K562 (cell line): ENCODE results near the gene UNC5B. TPM values are rescaled to one million over a fixed set of nuclear protein-coding genes. Genes with fewer than 3 reads are reported as not detected.

ENCODE experiments used
- ATAC-seq: fragments of 200-7000 bp; cut with Tn5 transposase; 3 replicates; pipeline ENCODE4 v1.9.1; 2020; ENCODE audit warnings: moderate library complexity
- BruUV-seq: library from RNA; stranded (reverse); fragments of 400-500 nt; replicated peaks from 2 replicates; lab custom pipeline; 2021; lab: Mats Ljungman, UMichigan
- CTCF ChIA-PET: fragments of 300-600 bp; formaldehyde crosslinking; extraction: SDS; loops from one replicate; lab custom pipeline; 2021; ENCODE audit warnings: low intra/inter-chr PET ratio; lab: Yijun Ruan, JAX
- POLR2A ChIA-PET: fragments of 300-600, 350-650 bp; sonication (Branson Sonifier 250); formaldehyde crosslinking; extraction: SDS; loops from one replicate; lab custom pipeline; 2021; ENCODE audit warnings: antibody characterized with exemption, inconsistent platforms; lab: Yijun Ruan, JAX
- DNase-seq, 4 experiments: peaks; one replicate each; pipeline versions ENCODE4 v3.0.0 to v3.0.0-alpha.2; 2011 to 2018; ENCODE audit warnings: low spot score in 3 of 4, mixed read lengths in 3 of 4; ENCODE audit errors: extremely low read depth in 1 of 4
- FAIRE-seq: peaks from 2 replicates; lab custom pipeline; 2011; peaks lifted over from hg19 to GRCh38; lab: Jason Lieb, UNC
- H2AFZ ChIP-seq: 2 replicates; pipeline ENCODE4 v1.6.0; 2011; ENCODE audit warnings: low read depth, low read length, control low read depth, inconsistent platforms
- H3K27ac ChIP-seq: fragments of 200-600 bp; 3 replicates; pipeline ENCODE4 v1.8.0; 2011; ENCODE audit warnings: low read depth, mild to moderate bottlenecking, control low read depth, inconsistent platforms, low read length, moderate library complexity, mixed read lengths; ENCODE audit errors: extremely low read depth
- H3K27me3 ChIP-seq, 2 experiments: fragments of 300-600 bp in 1 of 2; 2 replicates in 1 of 2; 3 replicates in 1 of 2; pipeline versions ENCODE4 v1.6.0 to v1.8.0; 2011; ENCODE audit warnings: inconsistent platforms in 2 of 2, low read length in 2 of 2, mild to moderate bottlenecking in 1 of 2, mixed read lengths in 1 of 2, moderate library complexity in 1 of 2; ENCODE audit not compliant: control insufficient read depth in 2 of 2, insufficient read depth in 2 of 2
- H3K36me3 ChIP-seq: fragments of 300-600 bp; 3 replicates; pipeline ENCODE4 v1.8.0; 2011; ENCODE audit warnings: mild to moderate bottlenecking, low read length, inconsistent platforms; ENCODE audit not compliant: control insufficient read depth, insufficient read depth
- H3K4me1 ChIP-seq, 2 experiments: fragments of 200-600 bp in 1 of 2; replicated peaks in 1 of 2; 2 replicates in 1 of 2; 3 replicates in 1 of 2; pipeline versions ENCODE4 v1.5.1 to v1.8.0; 2011; ENCODE audit warnings: inconsistent platforms in 2 of 2, low read length in 2 of 2, mild to moderate bottlenecking in 1 of 2, mixed read lengths in 1 of 2, moderate library complexity in 1 of 2; ENCODE audit not compliant: control insufficient read depth in 2 of 2, insufficient read depth in 2 of 2
- H3K4me2 ChIP-seq: 2 replicates; pipeline ENCODE4 v1.6.1; 2011; ENCODE audit warnings: low read length, control low read depth, inconsistent platforms, mixed read lengths; ENCODE audit not compliant: insufficient read depth
- H3K4me3 ChIP-seq: fragments of 200-600 bp; sonication (generic), shearing (Covaris generic); 2 replicates; pipeline ENCODE4 v1.5.1; 2016; ENCODE audit warnings: control low read depth, inconsistent platforms
- H3K79me2 ChIP-seq: fragments of 200-600 bp; 3 replicates; pipeline ENCODE4 v1.8.0; 2011; ENCODE audit warnings: low read length, inconsistent platforms; ENCODE audit not compliant: control insufficient read depth, insufficient read depth
- H3K9ac ChIP-seq, 2 experiments: 2 replicates each; pipeline versions ENCODE4 v1.6.0 to v1.6.1; 2011; ENCODE audit warnings: low read depth in 2 of 2, low read length in 2 of 2, control low read depth in 1 of 2, inconsistent platforms in 1 of 2, mild to moderate bottlenecking in 1 of 2, mixed read lengths in 1 of 2; ENCODE audit not compliant: insufficient read depth in 1 of 2
- H3K9me1 ChIP-seq: one replicate; pipeline ENCODE4 v1.6.0; 2011; ENCODE audit warnings: inconsistent platforms, mild to moderate bottlenecking, low read length, moderate library complexity; ENCODE audit not compliant: control insufficient read depth, insufficient read depth
- H3K9me3 ChIP-seq: replicated peaks from 2 replicates; pipeline ENCODE4 v1.5.1; 2011; ENCODE audit warnings: low read depth, low read length, inconsistent platforms; ENCODE audit not compliant: control insufficient read depth, insufficient read depth
- H4K20me1 ChIP-seq: replicated peaks from 2 replicates; pipeline ENCODE4 v1.6.1; 2011; ENCODE audit warnings: low read length, inconsistent platforms, mixed read lengths; ENCODE audit not compliant: control insufficient read depth, insufficient read depth
- ADNP ChIP-seq: fragments of 200-800 bp; sonication (Bioruptor generic); IDR thresholded peaks from 2 replicates; pipeline ENCODE4 v1.6.1; 2016; ENCODE audit warnings: missing genetic modification characterization, missing compliant biosample characterization
- BCOR ChIP-seq: fragments of 450-650 bp; IDR thresholded peaks from 2 replicates; pipeline ENCODE4 v1.6.1; 2016
- BDP1 ChIP-seq: IDR thresholded peaks from 3 replicates; pipeline ENCODE4 v1.6.1; 2011; ENCODE audit not compliant: insufficient read length, insufficient read depth
- CHD4 ChIP-seq: fragments of 200-600 bp; sonication (generic); IDR thresholded peaks from 3 replicates; pipeline ENCODE4 v1.6.1; 2012; ENCODE audit warnings: low read depth, mild to moderate bottlenecking, mixed read lengths, low read length, inconsistent platforms; ENCODE audit not compliant: insufficient read depth, insufficient replicate concordance, poor library complexity, severe bottlenecking
- HDAC2 ChIP-seq: fragments of 450-650 bp; IDR thresholded peaks from 2 replicates; pipeline ENCODE4 v1.6.1; 2016; ENCODE audit warnings: mild to moderate bottlenecking
- KDM1A ChIP-seq, 2 experiments: fragments of 450-650 bp; IDR thresholded peaks; 2 replicates each; pipeline ENCODE4 v1.6.1; 2016; ENCODE audit warnings: mild to moderate bottlenecking in 2 of 2
- NEUROD1 ChIP-seq: fragments of 150-350 bp; IDR thresholded peaks from 2 replicates; pipeline ENCODE4 v1.6.1; 2014; ENCODE audit warnings: borderline replicate concordance, low read length, low read depth; ENCODE audit not compliant: partially characterized antibody
- NR2C2 ChIP-seq, 2 experiments: fragments of 200-800 bp in 1 of 2; sonication (Bioruptor generic) in 1 of 2; sonication (generic) in 1 of 2; formaldehyde crosslinking in 1 of 2; IDR thresholded peaks; 2 replicates each; pipeline versions ENCODE4 v1.6.1 to v1.8.0; 2016 to 2022; ENCODE audit warnings: mild to moderate bottlenecking in 1 of 2, missing compliant biosample characterization in 1 of 2, missing genetic modification characterization in 1 of 2, missing genetic modification reagents in 1 of 2
- PKNOX1 ChIP-seq: fragments of 450-650 bp; IDR thresholded peaks from 2 replicates; pipeline ENCODE4 v1.6.1; 2016
- RBM25 ChIP-seq: fragments of 200-400 bp; formaldehyde crosslinking; IDR thresholded peaks from 2 replicates; pipeline ENCODE4 v1.6.1; 2018; ENCODE audit warnings: low read length, low read depth, moderate library complexity; ENCODE audit not compliant: severe bottlenecking
- RCOR1 ChIP-seq, 2 experiments: IDR thresholded peaks; 2 replicates each; pipeline ENCODE4 v1.6.1; 2012; ENCODE audit warnings: low read depth in 2 of 2, low read length in 2 of 2, borderline replicate concordance in 1 of 2, improper control_type of control experiment in 1 of 2
- SFPQ ChIP-seq: fragments of 200-400 bp; formaldehyde crosslinking; IDR thresholded peaks from 2 replicates; pipeline ENCODE4 v1.6.1; 2017; ENCODE audit warnings: mild to moderate bottlenecking, low read depth, low read length, moderate library complexity
- SIN3B ChIP-seq: fragments of 450-650 bp; IDR thresholded peaks from 2 replicates; pipeline ENCODE4 v1.6.1; 2017; ENCODE audit warnings: low read depth, mild to moderate bottlenecking, moderate library complexity
- SMARCA5 ChIP-seq: fragments of 450-650 bp; IDR thresholded peaks from 2 replicates; pipeline ENCODE4 v1.6.1; 2016
- SRSF1 ChIP-seq: fragments of 200-400 bp; formaldehyde crosslinking; IDR thresholded peaks from 2 replicates; pipeline ENCODE4 v1.6.1; 2017; ENCODE audit warnings: mild to moderate bottlenecking, low read depth, low read length, moderate library complexity
- TCF15 ChIP-seq: fragments of 250-450 bp; sonication (Bioruptor Pico); IDR thresholded peaks from 2 replicates; pipeline ENCODE4 v1.8.0; 2022; ENCODE audit warnings: moderate library complexity, mild to moderate bottlenecking, inconsistent platforms
- TEAD2 ChIP-seq: fragments of 450-650 bp; IDR thresholded peaks from 2 replicates; pipeline ENCODE4 v1.6.1; 2016; ENCODE audit warnings: missing genetic modification characterization, control low read depth, missing compliant biosample characterization
- ZNF134 ChIP-seq: fragments of 250-450 bp; sonication (Bioruptor Pico); conservative IDR thresholded peaks from 2 replicates; pipeline ENCODE4 v1.4.0; 2020
- ZNF766 ChIP-seq: fragments of 200-800 bp; sonication (Bioruptor generic); conservative IDR thresholded peaks from 2 replicates; pipeline ENCODE4 v1.6.1; 2016; ENCODE audit warnings: missing genetic modification characterization, missing compliant biosample characterization
- WGBS: fragments of 100-300 bp; shearing (Covaris generic); methylation state at CpG from one replicate; pipeline ENCODE4 v1.1.6; 2016; ENCODE audit warnings: low coverage, mixed read lengths; ENCODE audit not compliant: insufficient coverage; ENCODE audit errors: missing lambda C conversion rate; 5-methylcytosine and 5-hydroxymethylcytosine counted together
- in situ Hi-C: fragments of 300-500 bp; cut with MboI; formaldehyde crosslinking; loops from 4 replicates; pipeline ENCODE4 v1.15.0; 2018; ENCODE audit warnings: inconsistent platforms, mixed read lengths
- intact Hi-C: fragments of 100-400 bp; cut with micrococcal nuclease; formaldehyde crosslinking; loops from 2 replicates; pipeline ENCODE4 v1.14.2; 2022
- polyA plus RNA-seq, 8 experiments: library from polyadenylated mRNA; depleted of rRNA in 4 of 8; stranded (reverse) in 5 of 8; unstranded in 3 of 8; fragments of >200 nt; fragmentation: Nextera tagmentation in 2 of 8; fragmentation: Illumina TruSeq in 1 of 8; extraction: Ambion mirVana in 2 of 8; extraction: Trizol in 1 of 8; gene quantifications; 2 replicates each; pipeline versions ENCODE4 v1.2.1 to v1.2.3, GENCODE V29; 2011 to 2014; ENCODE audit warnings: inconsistent platforms in 1 of 8, missing spikeins in 1 of 8
- total RNA-seq, 7 experiments: library from RNA; depleted of rRNA in 6 of 7; stranded (reverse); fragments of >200 nt in 6 of 7; fragmentation: Illumina TruSeq in 2 of 7; extraction: Trizol in 2 of 7; gene quantifications; 2 replicates each; pipeline versions ENCODE4 v1.2.1 to v1.2.3, GENCODE V29; 2011 to 2021; ENCODE audit warnings: low replicate concordance in 1 of 7

Gene UNC5B
- total and polyA plus RNA-seq, 9 of the 15 experiments (the other 6 are each of a cell fraction or from before 2014, with no cell fraction given), result 0.10 to 8.4 (median 2.1) TPM

- DNase-seq (no peak), ATAC-seq (no peak)
- no peaks in the 10 kb centered on the region for H3K36me3 ChIP-seq
- no peak for TF ChIP-seq ZNF134 (CRISPR knock-in tag)
- peak; percentile 74 for TF ChIP-seq ADNP (tag)
- TF ChIP-seq NEUROD1, result no peak
- peak; percentile 21 to 56; a peak in 3 of 4 replicates for TF ChIP-seq KDM1A (IDR thresholded peaks at IDR 0.05)
- TF ChIP-seq SIN3B, result no peak
- TF ChIP-seq SRSF1, result no peak
- peak in 1 of 2 experiments; percentile 59; a peak in 1 of 4 replicates for TF ChIP-seq RCOR1 (IDR thresholded peaks at IDR 0.05; ENCODE audit: borderline replicate concordance in 1 of 2, low read depth in 2 of 2, low read length in 2 of 2)
- TF ChIP-seq SMARCA5, result peak; percentile 64; the same call in 1 of the 2 replicates
- no peak for TF ChIP-seq TEAD2 (tag)
- TF ChIP-seq BDP1, result no peak
- TF ChIP-seq RBM25, result peak; percentile 96
- TF ChIP-seq TCF15 (CRISPR knock-in tag), result no peak
- TF ChIP-seq SFPQ, result no peak
- no peak for TF ChIP-seq ZNF766
- peak; percentile 68; the same call in 1 of the 2 replicates for TF ChIP-seq HDAC2
- TF ChIP-seq NR2C2 (CRISPR knock-in tag; IDR thresholded peaks at IDR 0.05), result no peak
- TF ChIP-seq NR2C2 (tag; IDR thresholded peaks at IDR 0.05), result no peak
- peak; percentile 85 for TF ChIP-seq BCOR
- TF ChIP-seq PKNOX1, result no peak
- peak; percentile 84 for TF ChIP-seq CHD4
- TF ChIP-seq, all 486 proteins: peak for 8
- no peaks in the 10 kb centered on the region for H3K9me3 ChIP-seq
- peaks cover 8% of the 10 kb centered on the region; the same call in 1 of the 2 replicates for H4K20me1 ChIP-seq
- POLR2A ChIA-PET, result interaction anchor here (1.3 kb wide), 1 partner anchor 9 kb away, joined by 3 read pairs; no protein-coding TSS in a partner anchor
- H3K4me3 ChIP-seq, result no peak overlapping the region
- H3K9ac ChIP-seq, result peak overlapping the region in 1 of 2 experiments; percentile 4; a peak in 1 of 4 replicates
- H3K79me2 ChIP-seq, result no peaks in the 10 kb centered on the region
- peaks cover 0 to 26% of the 10 kb centered on the region in 2 experiments; a peak in 2 of 5 replicates for H3K27me3 ChIP-seq
- H2AFZ ChIP-seq, result no peak overlapping the region
- peaks cover 16% of the 10 kb centered on the region in 2 experiments for H3K4me1 ChIP-seq
- no peak for FAIRE-seq
- no peak overlapping the region for H3K4me2 ChIP-seq
- intact Hi-C loops (no loop called here), in situ Hi-C loops (no loop called here)
- H3K27ac ChIP-seq, result no peak overlapping the region
- CTCF ChIA-PET, result no interaction called here
- 14% methylated on average over 1 of the region's 1 CpG for WGBS
- no TSS peak for BruUV-seq
- no peaks in the 10 kb centered on the region for H3K9me1 ChIP-seq
These were observed 35.4 kb downstream of the UNC5B start for GRCh38 chr10:71247804-71248203.
